T1000 (cell line): ENCODE data around the gene PPT1.
A peak's percentile ranks its signal among the peaks of the same experiment; 100 is the strongest.

Source experiments
- DNase-seq: peaks from one replicate; lab custom pipeline; 2025; ENCODE audit warnings: mixed read lengths; lab: John Stamatoyannopoulos, UW

The PPT1 gene

GRCh38 chr1:40092706-40093639 is 4.1 kb downstream of the PPT1 start:
- no peak for DNase-seq

- no peak for DNase-seq
Observed at GRCh38 chr1:40092241-40092640, 4.8 kb downstream of the PPT1 start.

GRCh38 chr1:40090652-40091355 is 6.2 kb downstream of the PPT1 start:
- DNase-seq, result no peak

- peak; percentile 77 for DNase-seq
Observed at GRCh38 chr1:40084750-40085149, 12.3 kb downstream of the PPT1 start.

GRCh38 chr1:40081871-40082270 is 15.2 kb downstream of the PPT1 start:
- no peak for DNase-seq

GRCh38 chr1:40079774-40080400 is 17.2 kb downstream of the PPT1 start:
- DNase-seq, result no peak

- peak; percentile 28 for DNase-seq
Observed at GRCh38 chr1:40078512-40079333, 18.3 kb downstream of the PPT1 start.

- no peak for DNase-seq
Observed at GRCh38 chr1:40076895-40077312, 20.1 kb downstream of the PPT1 start.

GRCh38 chr1:40075266-40075665 is 21.8 kb downstream of the PPT1 start:
- no peak for DNase-seq

- no peak for DNase-seq
Observed at GRCh38 chr1:40073062-40073461, 24.0 kb downstream of the PPT1 start.

- no peak for DNase-seq
Observed at GRCh38 chr1:40072142-40072541, 24.9 kb downstream of the PPT1 start.

GRCh38 chr1:40067851-40068250 is 29.2 kb downstream of the PPT1 start:
- DNase-seq, result no peak

- DNase-seq, result no peak
Observed at GRCh38 chr1:40067023-40067422, 30.0 kb downstream of the PPT1 start.

GRCh38 chr1:40064797-40065499 is 32.1 kb downstream of the PPT1 start:
- no peak for DNase-seq

GRCh38 chr1:40059960-40060750 is 36.9 kb downstream of the PPT1 start:
- no peak for DNase-seq

- DNase-seq, result no peak
Observed at GRCh38 chr1:40059338-40059959, 37.6 kb downstream of the PPT1 start.

GRCh38 chr1:40058453-40059337 is 38.4 kb downstream of the PPT1 start:
- DNase-seq, result no peak

- DNase-seq, result no peak
Observed at GRCh38 chr1:40058097-40058452, 39.0 kb downstream of the PPT1 start.
